H1 (cell line): ENCODE results near the gene SH3PXD2B. TPM values are rescaled to one million over a fixed set of nuclear protein-coding genes. Genes with fewer than 3 reads are reported as not detected.
A peak's percentile ranks its signal among the peaks of the same experiment; 100 is the strongest.

Source experiments
- CTCF ChIA-PET: fragments of 300-600 bp; sonication (Branson Sonifier 250); formaldehyde crosslinking; loops from one replicate; lab custom pipeline; 2021; ENCODE audit not compliant: partially characterized antibody; lab: Charles Lee
- POLR2A ChIA-PET: fragments of 300-600 bp; sonication (Branson Sonifier 250); formaldehyde crosslinking; loops from one replicate; lab custom pipeline; 2021; ENCODE audit warnings: inconsistent platforms; ENCODE audit not compliant: partially characterized antibody; lab: Charles Lee
- DNase-seq, 2 experiments: peaks; one replicate each; pipeline versions ENCODE4 v3.0.0 to v3.0.0-alpha.2; 2010 to 2022; ENCODE audit warnings: low spot score in 2 of 2, low read depth in 1 of 2, mixed read lengths in 1 of 2
- FAIRE-seq: peaks from 2 replicates; lab custom pipeline; 2011; peaks lifted over from hg19 to GRCh38; lab: Jason Lieb, UNC
- H2AFZ ChIP-seq: 2 replicates; pipeline ENCODE4 v1.8.1; 2012; ENCODE audit warnings: low read length, inconsistent platforms
- H2AK5ac ChIP-seq: 2 replicates; pipeline ENCODE4 v1.6.1; 2013; ENCODE audit warnings: low read depth, low read length
- H2BK120ac ChIP-seq: replicated peaks from 2 replicates; pipeline ENCODE3; 2013; ENCODE audit warnings: low read depth, low read length, inconsistent platforms
- H2BK12ac ChIP-seq: 2 replicates; pipeline ENCODE4 v1.6.1; 2013; ENCODE audit warnings: low read depth, low read length
- H2BK15ac ChIP-seq: 2 replicates; pipeline ENCODE4 v1.6.1; 2013; ENCODE audit warnings: low read length
- H2BK20ac ChIP-seq: 2 replicates; pipeline ENCODE4 v1.6.1; 2013; ENCODE audit warnings: low read length
- H2BK5ac ChIP-seq: 2 replicates; pipeline ENCODE4 v1.6.1; 2013; ENCODE audit warnings: low read depth, low read length
- H3K14ac ChIP-seq: 2 replicates; pipeline ENCODE4 v1.6.1; 2013; ENCODE audit warnings: inconsistent platforms; ENCODE audit not compliant: insufficient read length
- H3K18ac ChIP-seq: 2 replicates; pipeline ENCODE4 v1.6.1; 2013; ENCODE audit warnings: low read length; ENCODE audit errors: extremely low read depth
- H3K23ac ChIP-seq: 2 replicates; pipeline ENCODE4 v1.6.1; 2013; ENCODE audit warnings: inconsistent platforms; ENCODE audit not compliant: insufficient read length
- H3K23me2 ChIP-seq: 2 replicates; pipeline ENCODE4 v1.6.1; 2013; ENCODE audit warnings: low read depth, low read length
- H3K27ac ChIP-seq: 2 replicates; pipeline ENCODE4 v1.6.1; 2011; ENCODE audit warnings: low read depth, low read length, inconsistent platforms
- H3K27me3 ChIP-seq, 4 experiments: replicated peaks in 1 of 4; 1 replicate in 1 of 4; 2 replicates in 3 of 4; pipeline versions ENCODE4 v1.6.1 to v1.8.1; 2011 to 2013; ENCODE audit warnings: low read length in 3 of 4, mild to moderate bottlenecking in 3 of 4, inconsistent platforms in 2 of 4, mixed read lengths in 2 of 4, moderate library complexity in 1 of 4; ENCODE audit not compliant: control insufficient read depth in 3 of 4, insufficient read depth in 3 of 4; ENCODE audit errors: extremely low read depth in 1 of 4
- H3K36me3 ChIP-seq, 4 experiments: 2 replicates each; pipeline versions ENCODE4 v1.6.1 to v1.8.1; 2011 to 2013; ENCODE audit warnings: mild to moderate bottlenecking in 4 of 4, low read length in 3 of 4, moderate library complexity in 2 of 4, control low read depth in 1 of 4, inconsistent platforms in 1 of 4; ENCODE audit not compliant: insufficient read depth in 4 of 4, control insufficient read depth in 2 of 4
- H3K4ac ChIP-seq: replicated peaks from 2 replicates; pipeline ENCODE3; 2013; ENCODE audit warnings: low read length, low read depth, mixed read lengths, inconsistent platforms; ENCODE audit not compliant: insufficient read length
- H3K4me1 ChIP-seq, 4 experiments: replicated peaks in 1 of 4; 1 replicate in 1 of 4; 2 replicates in 3 of 4; pipeline versions ENCODE4 v1.6.1 to v1.8.1; 2011 to 2013; ENCODE audit warnings: low read length in 3 of 4, inconsistent platforms in 2 of 4, mixed read lengths in 1 of 4; ENCODE audit not compliant: insufficient read depth in 4 of 4, control insufficient read depth in 3 of 4
- H3K4me2 ChIP-seq, 2 experiments: 2 replicates each; pipeline versions ENCODE4 v1.6.1 to v1.8.1; 2011 to 2013; ENCODE audit warnings: low read depth in 2 of 2, low read length in 2 of 2, control low read depth in 1 of 2, inconsistent platforms in 1 of 2, mild to moderate bottlenecking in 1 of 2; ENCODE audit not compliant: insufficient read depth in 1 of 2
- H3K4me3 ChIP-seq, 4 experiments: fragments of 200-600, 300-600 bp in 1 of 4; sonication (generic), shearing (Covaris generic), sonication (Bioruptor Twin) in 1 of 4; 2 replicates each; pipeline versions ENCODE4 v1.5.1 to v1.8.1; 2011 to 2016; ENCODE audit warnings: low read length in 4 of 4, low read depth in 3 of 4, control low read depth in 2 of 4, inconsistent platforms in 2 of 4, mild to moderate bottlenecking in 2 of 4, mixed read lengths in 1 of 4, moderate library complexity in 1 of 4; ENCODE audit not compliant: insufficient read depth in 2 of 4; ENCODE audit errors: extremely low read depth in 1 of 4
- H3K56ac ChIP-seq: replicated peaks from 2 replicates; pipeline ENCODE3; 2013; ENCODE audit warnings: low read depth, mild to moderate bottlenecking, mixed read lengths, low read length, inconsistent platforms; ENCODE audit not compliant: insufficient read length
- H3K79me1 ChIP-seq: 2 replicates; pipeline ENCODE4 v1.6.1; 2013; ENCODE audit warnings: low read depth, low read length, control low read depth
- H3K79me2 ChIP-seq, 2 experiments: 2 replicates each; pipeline versions ENCODE4 v1.6.1 to v1.8.1; 2012 to 2013; ENCODE audit warnings: low read length in 2 of 2, mild to moderate bottlenecking in 2 of 2, inconsistent platforms in 1 of 2; ENCODE audit not compliant: insufficient read depth in 2 of 2, control insufficient read depth in 1 of 2
- H3K9ac ChIP-seq, 4 experiments: replicated peaks in 1 of 4; 1 replicate in 1 of 4; 2 replicates in 3 of 4; pipeline versions ENCODE4 v1.6.1 to v1.8.1; 2011 to 2013; ENCODE audit warnings: low read depth in 3 of 4, low read length in 3 of 4, control low read depth in 2 of 4, mild to moderate bottlenecking in 2 of 4, moderate library complexity in 2 of 4, inconsistent platforms in 1 of 4; ENCODE audit errors: extremely low read depth in 1 of 4
- H3K9me3 ChIP-seq, 2 experiments: 2 replicates each; pipeline versions ENCODE4 v1.6.1 to v1.8.1; 2012 to 2013; ENCODE audit warnings: mild to moderate bottlenecking in 2 of 2, moderate library complexity in 2 of 2, control low read depth in 1 of 2, inconsistent platforms in 1 of 2, low read depth in 1 of 2, low read length in 1 of 2, mixed read lengths in 1 of 2; ENCODE audit not compliant: insufficient read depth in 2 of 2
- H4K20me1 ChIP-seq, 2 experiments: replicated peaks in 1 of 2; 2 replicates each; pipeline versions ENCODE3 to v1.8.1; 2011 to 2013; ENCODE audit warnings: inconsistent platforms in 2 of 2, low read length in 2 of 2, mild to moderate bottlenecking in 1 of 2; ENCODE audit not compliant: insufficient read depth in 2 of 2, control insufficient read depth in 1 of 2
- H4K5ac ChIP-seq: 2 replicates; pipeline ENCODE4 v1.6.1; 2013; ENCODE audit warnings: low read length, low read depth, mixed read lengths, inconsistent platforms; ENCODE audit not compliant: insufficient read length
- H4K8ac ChIP-seq: 2 replicates; pipeline ENCODE4 v1.8.0; 2013; ENCODE audit warnings: mild to moderate bottlenecking, moderate library complexity, low read length, inconsistent platforms; ENCODE audit not compliant: insufficient read depth; ENCODE audit errors: extremely low read depth
- H4K91ac ChIP-seq: replicated peaks from 2 replicates; pipeline ENCODE3; 2013; ENCODE audit warnings: low read length, mixed read lengths, inconsistent platforms; ENCODE audit not compliant: insufficient read length
- ASH2L ChIP-seq: fragments of 200-600, 300-600 bp; sonication (generic); IDR thresholded peaks from one replicate; pipeline ENCODE4 v1.7.1; 2017; ENCODE audit warnings: low read length
- MAX ChIP-seq: IDR thresholded peaks from 2 replicates; pipeline ENCODE4 v1.6.1; 2012; ENCODE audit warnings: inconsistent platforms
- TBP ChIP-seq: IDR thresholded peaks from 2 replicates; pipeline ENCODE4 v1.6.1; 2011; ENCODE audit warnings: low read depth, low read length, improper control_type of control experiment
- TCF12 ChIP-seq: IDR thresholded peaks from 2 replicates; pipeline ENCODE4 v1.6.1; 2011; ENCODE audit warnings: low read depth, mild to moderate bottlenecking, low read length
- WGBS, 2 experiments: shearing (Covaris generic) in 1 of 2; methylation state at CpG; one replicate each; pipeline versions ENCODE4 v1.1.6 to v1.1.7; 2013 to 2015; ENCODE audit warnings: low lambda C conversion rate in 2 of 2, mixed read lengths in 2 of 2, inconsistent platforms in 1 of 2, low coverage in 1 of 2, missing lambda C conversion rate in 1 of 2; ENCODE audit not compliant: insufficient replicate concordance in 2 of 2, insufficient coverage in 1 of 2, insufficient read length in 1 of 2; ENCODE audit errors: extremely low coverage in 1 of 2, missing lambda C conversion rate in 1 of 2; 5-methylcytosine and 5-hydroxymethylcytosine counted together
- polyA plus RNA-seq, 7 experiments: library from polyadenylated mRNA; depleted of rRNA in 3 of 7; stranded (reverse) in 5 of 7; unstranded in 2 of 7; fragments of >200 nt in 5 of 7; fragments of 200-250 nt in 2 of 7; gene quantifications; 1 replicate in 5 of 7; 2 replicates in 1 of 7; 4 replicates in 1 of 7; pipeline versions ENCODE4 v1.2.1 to v1.2.3, GENCODE V29; 2011 to 2013; ENCODE audit warnings: missing spikeins in 2 of 7, mixed read lengths in 2 of 7
- total RNA-seq: library from RNA; stranded (reverse); fragmentation: NEBNext Ultra II Directional; extraction: Animal tissue kit (Norgen Biotek cat#: 25700); gene quantifications from 2 replicates; pipeline ENCODE4 v1.2.1, GENCODE V29; 2021

SH3PXD2B gene
- total and polyA plus RNA-seq, 2 of the 8 experiments (the other 6 are each of a cell fraction or from before 2014, with no cell fraction given), result 32.9 to 72.9 TPM

GRCh38 chr5:172437445-172438318 is 16.6 kb downstream of the SH3PXD2B start:
- no peaks in the 10 kb centered on the region for H3K23me2 ChIP-seq

More at GRCh38 chr5:172437445-172438318, 16.6 kb downstream of the SH3PXD2B start:
- Histone ChIP-seq H2BK15ac (no peak overlapping the region), H2BK120ac (no peak overlapping the region), H3K18ac (no peak overlapping the region), H2BK20ac (no peak overlapping the region), H3K27me3 (no peaks in the 10 kb centered on the region), H3K4me1 (no peaks in the 10 kb centered on the region; a peak in 1 of 7 replicates), H3K56ac (no peak overlapping the region), H3K4ac (no peak overlapping the region), H2BK5ac (no peak overlapping the region), H2BK12ac (no peak overlapping the region), H4K20me1 (peaks cover 15 to 37% of the 10 kb centered on the region in 2 experiments), H3K79me2 (peaks cover 4 to 60% of the 10 kb centered on the region in 2 experiments; a peak in 2 of 4 replicates), H3K27ac (no peak overlapping the region), H3K9me3 (no peaks in the 10 kb centered on the region), H3K4me3 (no peak overlapping the region), H3K14ac (no peak overlapping the region), H4K5ac (no peak overlapping the region), H2AFZ (no peak overlapping the region), H3K23ac (no peak overlapping the region), H3K36me3 (no peaks in the 10 kb centered on the region; a peak in 1 of 8 replicates), H4K8ac (peak overlapping the region; percentile 82; the same call in 1 of the 2 replicates), H3K9ac (no peak overlapping the region), H3K79me1 (peaks cover 26% of the 10 kb centered on the region), H4K91ac (no peak overlapping the region), H2AK5ac (no peak overlapping the region), H3K4me2 (no peak overlapping the region)
- WGBS, 2 experiments, result 80% methylated on average over 14 of the region's 14 CpGs; no CpG with 5 or more reads in 1 of the 2 experiments
- ChIA-PET POLR2A (interaction anchor here (0.6 to 1.3 kb wide), 3 partner anchors 9 to 170 kb away, joined by 3 to 4 read pairs (median 4); no protein-coding TSS in a partner anchor), CTCF (interaction anchor here (0.9 to 8.8 kb wide), 3 partner anchors 9 to 277 kb away, joined by 3 to 94 read pairs (median 19); no protein-coding TSS in a partner anchor)
- FAIRE-seq, result no peak
- no peak for TF ChIP-seq ASH2L
- TF ChIP-seq TCF12, result no peak
- no peak for TF ChIP-seq TBP
- no peak for TF ChIP-seq MAX
- no peak for DNase-seq
